GM12878 (cell line): Measurements from ENCODE around the gene SEMA3C. TPM values are rescaled to one million over a fixed set of nuclear protein-coding genes. Genes with fewer than 3 reads are reported as not detected.

Experiments used
- ATAC-seq: fragments of 200-7000 bp; cut with Tn5 transposase; 3 replicates; pipeline ENCODE4 v1.9.1; 2020; ENCODE audit warnings: mild to moderate bottlenecking, moderate library complexity
- BruUV-seq: library from RNA; stranded (reverse); fragments of 400-500 nt; replicated peaks from 2 replicates; lab custom pipeline; 2021; lab: Mats Ljungman, UMichigan
- CTCF ChIA-PET: fragments of 300-600 bp; sonication (Branson Sonifier 250); formaldehyde crosslinking; extraction: SDS; loops from one replicate; lab custom pipeline; 2021; ENCODE audit warnings: inconsistent platforms; lab: Yijun Ruan, JAX
- POLR2A ChIA-PET: fragments of 350-600 bp; formaldehyde crosslinking; extraction: SDS; loops from one replicate; lab custom pipeline; 2021; ENCODE audit warnings: inconsistent platforms; lab: Charles Lee
- RAD21 ChIA-PET: fragments of 300-600 bp; sonication (Branson Sonifier 250); formaldehyde crosslinking; loops from one replicate; lab custom pipeline; 2023; ENCODE audit warnings: antibody characterized with exemption; ENCODE audit not compliant: unreplicated experiment; lab: Charles Lee
- SMC1A ChIA-PET: fragments of 300-600 bp; sonication (Branson Sonifier 250); formaldehyde crosslinking; loops from one replicate; lab custom pipeline; 2023; ENCODE audit not compliant: unreplicated experiment, uncharacterized antibody; lab: Charles Lee
- DNase-seq: peaks from one replicate; pipeline ENCODE4 v3.0.0-alpha.2; 2011; ENCODE audit warnings: low read depth, low spot score
- FAIRE-seq: peaks from 3 replicates; lab custom pipeline; 2011; peaks lifted over from hg19 to GRCh38; lab: Jason Lieb, UNC
- H2AFZ ChIP-seq: 2 replicates; pipeline ENCODE4 v1.6.0; 2011; ENCODE audit warnings: low read depth, low read length, control low read depth; ENCODE audit not compliant: control insufficient read depth
- H3K27ac ChIP-seq: 2 replicates; pipeline ENCODE4 v1.5.1; 2011; ENCODE audit warnings: control low read depth; ENCODE audit not compliant: control insufficient read depth, insufficient read depth
- H3K27me3 ChIP-seq, 2 experiments: replicated peaks in 1 of 2; 2 replicates each; pipeline versions ENCODE4 v1.6.0 to v1.6.1; 2011; ENCODE audit warnings: low read length in 1 of 2; ENCODE audit not compliant: control insufficient read depth in 2 of 2, insufficient read depth in 2 of 2
- H3K36me3 ChIP-seq, 2 experiments: 2 replicates each; pipeline ENCODE4 v1.5.1; 2011; ENCODE audit warnings: low read length in 1 of 2; ENCODE audit not compliant: control insufficient read depth in 2 of 2, insufficient read depth in 2 of 2
- H3K4me1 ChIP-seq: 2 replicates; pipeline ENCODE4 v1.6.1; 2011; ENCODE audit warnings: mild to moderate bottlenecking, low read length, moderate library complexity, mixed read lengths; ENCODE audit not compliant: control insufficient read depth, insufficient read depth
- H3K4me2 ChIP-seq: 2 replicates; pipeline ENCODE4 v1.6.0; 2011; ENCODE audit warnings: control low read depth; ENCODE audit not compliant: control insufficient read depth, insufficient read depth
- H3K4me3 ChIP-seq: fragments of 200-600 bp; sonication (generic); 2 replicates; pipeline ENCODE4 v1.5.1; 2016
- H3K79me2 ChIP-seq: 2 replicates; pipeline ENCODE4 v1.6.0; 2011; ENCODE audit warnings: low read length; ENCODE audit not compliant: control insufficient read depth, insufficient read depth
- H3K9ac ChIP-seq: 2 replicates; pipeline ENCODE4 v1.8.0; 2011; ENCODE audit warnings: low read length, control low read depth, mixed read lengths; ENCODE audit not compliant: control insufficient read depth, insufficient read depth
- H3K9me3 ChIP-seq: replicated peaks from 3 replicates; pipeline ENCODE4 v1.5.1; 2011; ENCODE audit warnings: mild to moderate bottlenecking, low read length; ENCODE audit not compliant: control insufficient read depth, insufficient read depth
- H4K20me1 ChIP-seq: 2 replicates; pipeline ENCODE4 v1.6.0; 2011; ENCODE audit not compliant: control insufficient read depth, insufficient read depth
- BCL3 ChIP-seq: IDR thresholded peaks from 2 replicates; pipeline ENCODE4 v1.6.1; 2011; ENCODE audit warnings: borderline replicate concordance, low read depth, mild to moderate bottlenecking, moderate library complexity, low read length; ENCODE audit not compliant: insufficient read depth, poor library complexity, severe bottlenecking
- CBX3 ChIP-seq: fragments of 200-600 bp; sonication (generic); IDR thresholded peaks from 2 replicates; pipeline ENCODE4 v1.6.1; 2016; ENCODE audit warnings: low read depth, borderline replicate concordance
- CEBPB ChIP-seq, 2 experiments: fragments of 150-350 bp in 1 of 2; IDR thresholded peaks; 2 replicates each; pipeline ENCODE4 v1.6.1; 2012 to 2014; ENCODE audit warnings: low read depth in 2 of 2, low read length in 2 of 2, borderline replicate concordance in 1 of 2, inconsistent platforms in 1 of 2
- CREB1 ChIP-seq: IDR thresholded peaks from 2 replicates; pipeline ENCODE4 v1.6.1; 2012; ENCODE audit warnings: low read depth, mild to moderate bottlenecking, inconsistent platforms
- GATAD2B ChIP-seq: fragments of 450-650 bp; conservative IDR thresholded peaks from 2 replicates; pipeline ENCODE4 v1.6.1; 2017; ENCODE audit warnings: low read depth, mild to moderate bottlenecking, moderate library complexity
- IRF5 ChIP-seq: fragments of 450-650 bp; IDR thresholded peaks from 2 replicates; pipeline ENCODE4 v1.6.1; 2017; ENCODE audit warnings: borderline replicate concordance
- NFYB ChIP-seq: IDR thresholded peaks from 2 replicates; pipeline ENCODE4 v1.6.1; 2011; ENCODE audit warnings: low read depth, mild to moderate bottlenecking, low read length, improper control_type of control experiment, moderate library complexity; ENCODE audit not compliant: insufficient read depth
- NR2C2 ChIP-seq: IDR thresholded peaks from 2 replicates; pipeline ENCODE4 v1.6.1; 2011; ENCODE audit warnings: borderline replicate concordance, low read depth; ENCODE audit not compliant: control insufficient read depth, insufficient read length
- PAX5 ChIP-seq: IDR thresholded peaks from 2 replicates; pipeline ENCODE4 v1.6.1; 2011; ENCODE audit warnings: low read depth, low read length, borderline replicate concordance
- PAX8 ChIP-seq: fragments of 450-650 bp; IDR thresholded peaks from 2 replicates; pipeline ENCODE4 v1.6.1; 2017; ENCODE audit warnings: mild to moderate bottlenecking, moderate library complexity
- POLR2A ChIP-seq: IDR thresholded peaks from 2 replicates; pipeline ENCODE4 v1.6.1; 2011; ENCODE audit warnings: low read depth, mild to moderate bottlenecking, low read length
- YY1 ChIP-seq: IDR thresholded peaks from 2 replicates; pipeline ENCODE4 v1.6.1; 2011; ENCODE audit warnings: low read depth, mild to moderate bottlenecking, low read length
- ZNF622 ChIP-seq: fragments of 450-650 bp; IDR thresholded peaks from 2 replicates; pipeline ENCODE4 v1.6.1; 2017; ENCODE audit warnings: mild to moderate bottlenecking, inconsistent platforms
- ZSCAN29 ChIP-seq: fragments of 450-650 bp; IDR thresholded peaks from 2 replicates; pipeline ENCODE4 v1.6.1; 2017; ENCODE audit warnings: mild to moderate bottlenecking, moderate library complexity
- WGBS: methylation state at CpG from one replicate; pipeline ENCODE4 v1.1.6; 2016; ENCODE audit warnings: low lambda C conversion rate; ENCODE audit not compliant: insufficient replicate concordance, insufficient coverage; ENCODE audit errors: missing lambda C conversion rate; 5-methylcytosine and 5-hydroxymethylcytosine counted together
- in situ Hi-C: fragments of 300-500 bp; cut with MboI; formaldehyde crosslinking; loops from 9 replicates; pipeline ENCODE4 v1.14.3; 2018; ENCODE audit warnings: mixed read lengths
- intact Hi-C: fragments of 100-400 bp; cut with micrococcal nuclease; formaldehyde crosslinking; loops from one replicate; pipeline ENCODE4 v1.14.2; 2022; ENCODE audit not compliant: unreplicated experiment
- polyA plus RNA-seq, 11 experiments: library from polyadenylated mRNA; depleted of rRNA in 4 of 11; unstranded in 6 of 11; stranded (reverse) in 5 of 11; fragments of >200 nt; fragmentation: Nextera tagmentation in 4 of 11; fragmentation: Illumina TruSeq in 1 of 11; extraction: Ambion mirVana in 4 of 11; extraction: Trizol in 1 of 11; gene quantifications; 1 replicate in 1 of 11; 2 replicates in 10 of 11; pipeline versions ENCODE4 v1.2.1 to v1.2.3, GENCODE V29; 2011 to 2016; ENCODE audit warnings: inconsistent platforms in 2 of 11, missing spikeins in 2 of 11, low read depth in 1 of 11
- total RNA-seq, 4 experiments: library from RNA; depleted of rRNA in 3 of 4; stranded (reverse); fragments of >200 nt in 3 of 4; fragmentation: Illumina TruSeq in 1 of 4; extraction: Trizol in 1 of 4; gene quantifications; 2 replicates each; pipeline versions ENCODE4 v1.2.1 to v1.2.3, GENCODE V29; 2013 to 2021

SEMA3C gene
- total and polyA plus RNA-seq, 10 of the 15 experiments (the other 5 are each of a cell fraction or from before 2014, with no cell fraction given) = 0.01 to 0.41 (median 0.11) TPM; not detected in 6

GRCh38 chr7:80766724-80767123 is 152.1 kb downstream of the SEMA3C start:
- TF ChIP-seq YY1 (no peak), CREB1 (no peak), GATAD2B (no peak), CEBPB (IDR thresholded peaks at IDR 0.05; ENCODE audit: borderline replicate concordance in 1 of 2, low read depth in 2 of 2, low read length in 2 of 2) (no peak), NR2C2 (no peak), NFYB (no peak), ZSCAN29 (no peak), PAX5 (no peak), BCL3 (no peak), PAX8 (no peak), POLR2A (no peak), CBX3 (no peak), ZNF622 (no peak), IRF5 (no peak)
- no peaks in the 10 kb centered on the region for H3K79me2 ChIP-seq
- POLR2A ChIA-PET = no interaction called here
- SMC1A ChIA-PET = no interaction called here
- 0 out of 4 replicates have a peak, but pooled peaks cover 0 to 2% of the 10 kb centered on the region in 2 experiments for H3K27me3 ChIP-seq
- FAIRE-seq = no peak
- no peak overlapping the region for H3K9ac ChIP-seq
- no peak for DNase-seq
- no peaks in the 10 kb centered on the region for H4K20me1 ChIP-seq
- no peak overlapping the region for H3K4me2 ChIP-seq
- BruUV-seq = no TSS peak
- CTCF ChIA-PET = no interaction called here
- intact Hi-C loops (no loop called here), in situ Hi-C loops (no loop called here)
- ATAC-seq = no peak
- H3K4me3 ChIP-seq = no peak overlapping the region
- H3K36me3 ChIP-seq = no peaks in the 10 kb centered on the region
- H3K9me3 ChIP-seq = no peaks in the 10 kb centered on the region
- H3K27ac ChIP-seq = no peak overlapping the region
- no peak overlapping the region for H2AFZ ChIP-seq
- no peaks in the 10 kb centered on the region for H3K4me1 ChIP-seq
- RAD21 ChIA-PET = no interaction called here
- WGBS = 27% methylated on average over 5 of the region's 5 CpGs
